Peyer's patch (tissue), 4 donors: ENCODE measurements around the gene AGBL3. TPM values are rescaled to one million over a fixed set of nuclear protein-coding genes. Genes with fewer than 3 reads are reported as not detected.
A peak's percentile ranks its signal among the peaks of the same experiment; 100 is the strongest.
"Not testable (repeated sequence)": the region's sequence is repeated elsewhere in the genome, so short reads cannot be mapped to it uniquely, and the experiment has no call there.

Source experiments
- DNase-seq, 3 donors: peaks; one replicate each; pipeline ENCODE4 v3.0.0-alpha.2; 2017 to 2019
- H3K27ac ChIP-seq, 4 donors: fragments of 200-600 bp; sonication (generic); one replicate each; pipeline ENCODE4 v1.5.1; 2016 to 2019
- H3K27me3 ChIP-seq, 2 donors: fragments of 200-600 bp; sonication (generic); one replicate each; pipeline ENCODE4 v1.5.1; 2019
- H3K36me3 ChIP-seq, 3 donors: fragments of 200-600 bp; sonication (generic); one replicate each; pipeline ENCODE4 v1.5.1; 2016 to 2019
- H3K4me1 ChIP-seq, 4 donors: fragments of 200-600 bp; sonication (generic); one replicate each; pipeline ENCODE4 v1.5.1; 2016 to 2019
- H3K4me3 ChIP-seq, 4 donors: fragments of 200-600 bp; sonication (generic); 1 replicate in 3 of 4; 2 replicates in 1 of 4; pipeline ENCODE4 v1.5.1; 2016 to 2019; ENCODE audit warnings: mild to moderate bottlenecking in 1 of 4
- H3K9me3 ChIP-seq, 4 donors: fragments of 200-600 bp; sonication (generic); one replicate each; pipeline ENCODE4 v1.5.1; 2016 to 2019; ENCODE audit warnings: mild to moderate bottlenecking in 1 of 4
- CTCF ChIP-seq, 6 experiments: fragments of 450-650 bp in 4 of 6; fragments of 200-600 bp in 2 of 6; sonication (generic) in 1 of 6; IDR thresholded peaks; one replicate each; pipeline ENCODE4 v1.5.1; 2017 to 2019; ENCODE audit warnings: antibody characterized with exemption in 6 of 6, mild to moderate bottlenecking in 3 of 6, moderate library complexity in 1 of 6
- POLR2A ChIP-seq, 2 donors: fragments of 450-650 bp; IDR thresholded peaks; one replicate each; pipeline ENCODE4 v1.5.1; 2017; ENCODE audit warnings: antibody characterized with exemption in 2 of 2, mild to moderate bottlenecking in 2 of 2, moderate library complexity in 2 of 2
- total RNA-seq, 4 donors: library from RNA; depleted of rRNA; stranded (reverse); fragments of >200 nt; gene quantifications; one replicate each; pipeline ENCODE4 v1.1.0, GENCODE V29; 2016

Gene AGBL3
- total RNA-seq, 4 donors from 2014 or later, result 0.38 to 8.4 (median 4.3) TPM

- no peak for DNase-seq
- H3K9me3 ChIP-seq, result no peaks in the 10 kb centered on the region
- H3K27ac ChIP-seq, result no peak overlapping the region
- no peaks in the 10 kb centered on the region for H3K27me3 ChIP-seq
- no peak overlapping the region for H3K4me3 ChIP-seq
- no peaks in the 10 kb centered on the region for H3K4me1 ChIP-seq
- peaks cover 0 to 30% (median 0%) of the 10 kb centered on the region in 3 donors for H3K36me3 ChIP-seq
- TF ChIP-seq CTCF (IDR thresholded peaks at IDR 0.05) (no peak), POLR2A (IDR thresholded peaks at IDR 0.05) (no peak)
Observed at GRCh38 chr7:134966691-134967090, 19.6 kb upstream of the AGBL3 start.

GRCh38 chr7:134968110-134968509 is 18.2 kb upstream of the AGBL3 start:
- peaks cover 0 to 30% (median 0%) of the 10 kb centered on the region in 3 donors for H3K36me3 ChIP-seq
- no peaks in the 10 kb centered on the region for H3K4me1 ChIP-seq
- no peak for DNase-seq
- no peaks in the 10 kb centered on the region for H3K9me3 ChIP-seq
- H3K27me3 ChIP-seq, result no peaks in the 10 kb centered on the region
- H3K27ac ChIP-seq, result no peak overlapping the region
- H3K4me3 ChIP-seq, result no peak overlapping the region
- no peak for TF ChIP-seq POLR2A (IDR thresholded peaks at IDR 0.05)
- no peak for TF ChIP-seq CTCF (IDR thresholded peaks at IDR 0.05)

DNA sequence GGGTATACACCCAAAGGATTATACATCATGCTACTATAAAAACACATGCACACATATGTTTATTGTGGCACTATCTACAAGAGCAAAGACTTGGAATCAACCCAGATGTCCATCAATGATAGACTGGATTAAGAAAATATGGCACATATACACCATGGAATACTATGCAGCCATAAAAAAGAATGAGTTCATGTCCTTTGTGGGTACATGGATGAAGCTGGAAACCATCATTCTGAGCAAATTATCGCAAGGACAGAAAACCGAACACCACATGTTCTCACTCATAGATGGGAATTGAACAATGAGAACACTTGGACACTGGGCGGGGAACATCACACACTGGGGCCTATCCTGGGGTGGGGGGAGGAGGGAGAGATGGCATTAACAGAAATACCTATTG is 4.7 kb upstream of the AGBL3 start:
- DNase-seq, H3K9me3 ChIP-seq, H3K36me3 ChIP-seq, H3K27ac ChIP-seq, H3K4me1 ChIP-seq, H3K4me3 ChIP-seq, H3K27me3 ChIP-seq: not testable (repeated sequence)

GRCh38 chr7:134985894-134986362 is 380 bp upstream of the AGBL3 start:
- Histone ChIP-seq H3K4me3 (peak overlapping the region; percentile 64 to 86 (median 77)), H3K9me3 (no peaks in the 10 kb centered on the region), H3K36me3 (no peaks in the 10 kb centered on the region), H3K4me1 (peaks cover 0 to 5% (median 0%) of the 10 kb centered on the region in 4 donors), H3K27me3 (no peaks in the 10 kb centered on the region), H3K27ac (peak overlapping the region; percentile 80 to 91 (median 88))
- DNase-seq, result no peak
- no peak for TF ChIP-seq CTCF (IDR thresholded peaks at IDR 0.05)
- no peak for TF ChIP-seq POLR2A (IDR thresholded peaks at IDR 0.05)

- Histone ChIP-seq H3K27ac (no peak overlapping the region), H3K9me3 (no peaks in the 10 kb centered on the region), H3K27me3 (no peaks in the 10 kb centered on the region), H3K4me3 (no peak overlapping the region), H3K4me1 (peaks cover 0 to 15% (median 0%) of the 10 kb centered on the region in 4 donors), H3K36me3 (no peaks in the 10 kb centered on the region)
- DNase-seq, result no peak
- TF ChIP-seq POLR2A (IDR thresholded peaks at IDR 0.05), result no peak
- TF ChIP-seq CTCF (IDR thresholded peaks at IDR 0.05), result no peak
Observed at GRCh38 chr7:134988161-134988560, 1.9 kb downstream of the AGBL3 start.

GRCh38 chr7:134991469-134992339 is 5.4 kb downstream of the AGBL3 start:
- Histone ChIP-seq H3K4me3 (no peak overlapping the region), H3K9me3 (no peaks in the 10 kb centered on the region), H3K27ac (peak overlapping the region in 2 of 4 donors; percentile 13 to 23), H3K4me1 (peaks cover 0 to 25% (median 0%) of the 10 kb centered on the region in 4 donors), H3K27me3 (no peaks in the 10 kb centered on the region), H3K36me3 (no peaks in the 10 kb centered on the region)
- DNase-seq, result no peak
- TF ChIP-seq POLR2A (IDR thresholded peaks at IDR 0.05) (no peak), CTCF (IDR thresholded peaks at IDR 0.05) (no peak)
